Brain pericyte (primary cell): ENCODE data around the gene CHST10.
"Not testable (repeated sequence)": the region's sequence is repeated elsewhere in the genome, so short reads cannot be mapped to it uniquely, and the experiment has no call there.

Source experiments
- DNase-seq: peaks from one replicate; pipeline ENCODE4 v3.0.0-alpha.2; 2012; ENCODE audit warnings: low read depth, low spot score

CHST10 gene, protein sequence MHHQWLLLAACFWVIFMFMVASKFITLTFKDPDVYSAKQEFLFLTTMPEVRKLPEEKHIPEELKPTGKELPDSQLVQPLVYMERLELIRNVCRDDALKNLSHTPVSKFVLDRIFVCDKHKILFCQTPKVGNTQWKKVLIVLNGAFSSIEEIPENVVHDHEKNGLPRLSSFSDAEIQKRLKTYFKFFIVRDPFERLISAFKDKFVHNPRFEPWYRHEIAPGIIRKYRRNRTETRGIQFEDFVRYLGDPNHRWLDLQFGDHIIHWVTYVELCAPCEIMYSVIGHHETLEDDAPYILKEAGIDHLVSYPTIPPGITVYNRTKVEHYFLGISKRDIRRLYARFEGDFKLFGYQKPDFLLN

DNA sequence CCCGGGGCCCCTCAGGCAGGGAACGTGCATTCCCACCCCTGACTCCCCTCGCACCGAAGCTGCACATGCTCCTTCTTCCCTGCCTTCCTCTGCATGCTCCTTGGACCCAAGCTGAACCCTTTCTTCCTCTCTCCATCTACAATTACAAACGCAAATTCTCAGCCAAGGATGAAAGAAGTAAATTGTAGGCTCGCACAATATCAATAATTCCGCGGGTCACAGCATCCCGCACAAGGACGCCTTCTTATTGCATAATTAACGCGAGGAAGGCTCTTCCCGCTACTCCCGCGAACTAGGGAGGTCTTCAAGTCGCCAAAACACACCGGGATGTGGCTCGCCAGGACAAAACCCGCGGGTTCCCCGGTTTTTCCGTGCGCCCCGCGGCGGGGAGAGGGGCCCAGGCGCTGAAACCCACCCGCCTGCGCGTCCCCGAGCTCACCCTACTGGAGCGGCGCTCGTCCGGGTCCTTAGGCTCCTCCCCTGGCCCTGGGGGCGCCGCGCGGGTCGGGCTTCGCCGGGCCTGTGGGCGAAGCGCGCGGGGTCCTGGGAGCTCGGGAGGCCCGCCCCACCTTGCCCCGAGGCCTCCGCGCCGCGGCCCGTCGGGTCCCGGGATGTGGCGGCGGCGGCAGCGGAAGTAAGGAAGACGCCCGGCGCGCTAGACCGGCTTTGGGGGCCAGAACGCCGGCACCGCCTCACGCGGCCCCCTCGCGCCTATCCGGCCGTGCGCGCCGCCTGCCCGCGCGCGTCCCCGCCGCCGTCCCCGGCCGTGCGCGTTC, at the start of gene CHST10:
CHST10 (minus strand) TSS at position 734 of the 776 bp plus-strand sequence. CDS start 10,993 bp downstream, outside the sequence.
- DNase-seq = no peak

DNA sequence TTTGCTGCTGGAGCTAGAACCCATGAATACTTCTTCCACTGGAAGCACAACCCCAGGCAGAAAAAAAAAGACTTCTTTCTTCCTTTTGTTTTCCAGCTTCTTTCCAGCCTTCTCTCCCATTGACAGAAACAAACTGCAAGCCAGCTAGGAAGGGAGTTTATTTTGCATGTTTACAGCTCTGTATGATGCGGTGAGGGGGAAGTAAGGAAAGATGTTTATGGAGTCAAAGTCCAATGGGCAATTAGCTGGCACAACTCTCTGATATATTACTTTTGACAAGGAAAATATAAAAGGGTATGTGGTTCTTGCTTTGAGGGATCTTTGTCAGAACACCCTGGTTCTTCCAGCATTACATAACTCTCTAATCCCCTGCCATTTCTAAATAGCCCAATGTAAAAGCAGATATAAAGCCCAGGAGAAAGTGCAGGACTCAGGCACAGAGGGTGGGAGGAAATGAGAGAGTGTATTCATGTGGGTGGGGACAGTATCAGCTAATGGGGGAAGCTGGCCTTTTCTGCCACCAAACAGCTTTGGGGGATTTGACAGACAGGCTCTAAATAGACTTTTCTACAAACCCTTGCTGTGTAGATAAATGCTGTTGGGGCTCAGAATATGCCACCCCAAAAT, 43.5 kb upstream of the CHST10 start:
- DNase-seq = no peak

DNA sequence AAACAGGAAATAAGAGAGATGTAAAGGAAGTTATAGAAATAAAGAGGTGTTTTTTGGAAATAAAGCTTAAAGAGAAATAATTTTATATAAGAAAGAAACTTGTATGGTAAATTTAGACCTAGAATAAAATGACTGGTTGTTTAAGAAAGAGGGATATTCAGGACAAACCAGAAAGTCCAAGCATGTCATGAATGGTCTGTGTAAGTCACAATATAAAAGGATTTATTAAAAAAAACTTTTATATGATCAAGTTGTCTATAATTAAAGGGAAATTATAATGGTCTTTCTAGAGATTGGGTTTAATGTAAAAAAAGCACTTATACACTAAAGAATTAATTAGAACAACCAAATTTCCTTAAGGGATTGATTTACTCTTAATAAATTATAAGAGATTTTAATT, 38.9 kb upstream of the CHST10 start:
- not testable (repeated sequence) for DNase-seq

DNA sequence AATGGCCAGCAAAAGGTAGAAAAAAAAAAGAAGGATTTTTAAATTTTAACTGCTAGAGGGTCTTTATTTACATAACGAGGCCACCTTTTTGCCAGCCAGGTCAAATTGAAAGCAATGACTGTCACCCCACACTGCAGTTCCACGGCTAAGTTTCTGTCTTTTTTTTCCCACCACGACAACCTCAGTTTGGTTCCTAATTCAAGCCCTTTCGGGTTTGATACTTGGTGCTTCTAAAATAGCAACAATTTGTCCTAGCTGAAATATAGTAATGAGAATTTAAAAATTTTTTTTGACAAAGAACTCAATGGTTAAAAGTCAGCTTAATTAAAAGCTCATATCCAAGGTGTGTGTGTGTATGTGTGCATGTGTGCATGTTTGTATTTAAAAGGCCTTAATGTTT, 36.4 kb upstream of the CHST10 start:
- DNase-seq = no peak

DNA sequence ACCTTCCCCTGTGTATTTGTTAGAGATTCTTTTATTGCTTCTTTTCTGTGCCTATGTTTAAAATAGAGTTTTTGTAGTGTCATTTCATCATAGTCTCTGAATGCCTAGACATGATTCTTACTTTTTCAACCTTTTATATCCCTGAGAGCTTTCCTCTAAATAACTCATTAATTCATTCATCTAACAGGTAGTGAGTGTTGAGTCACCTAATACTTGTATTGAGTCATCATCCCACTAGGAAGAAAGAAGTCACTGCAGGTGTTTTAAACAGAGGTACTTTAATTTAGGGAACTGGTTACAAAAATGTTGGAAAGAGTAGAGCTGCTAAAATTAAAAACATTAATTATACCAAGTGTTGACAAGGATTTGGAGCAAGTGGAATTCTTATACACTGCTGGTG, 34.3 kb upstream of the CHST10 start:
- no peak for DNase-seq

DNA sequence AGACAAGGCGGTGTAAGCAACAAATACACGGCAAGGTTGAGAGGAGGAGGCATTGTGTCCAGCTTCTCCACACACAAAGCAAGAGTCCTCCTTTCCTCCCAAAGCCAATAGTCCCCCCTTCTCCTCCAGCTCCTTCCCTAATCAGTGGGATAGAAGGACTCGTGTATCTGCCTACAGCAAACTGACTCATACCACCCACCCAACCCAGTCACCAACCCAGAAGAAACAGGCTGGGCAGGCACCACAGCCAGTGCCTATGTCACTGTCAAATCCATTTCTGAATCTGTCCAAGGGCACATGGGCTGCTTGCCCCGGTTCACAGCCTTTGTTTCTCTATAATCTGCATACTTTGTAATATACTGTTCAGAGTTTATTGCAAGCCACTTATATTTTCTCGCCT, 33.6 kb upstream of the CHST10 start:
- no peak for DNase-seq

DNA sequence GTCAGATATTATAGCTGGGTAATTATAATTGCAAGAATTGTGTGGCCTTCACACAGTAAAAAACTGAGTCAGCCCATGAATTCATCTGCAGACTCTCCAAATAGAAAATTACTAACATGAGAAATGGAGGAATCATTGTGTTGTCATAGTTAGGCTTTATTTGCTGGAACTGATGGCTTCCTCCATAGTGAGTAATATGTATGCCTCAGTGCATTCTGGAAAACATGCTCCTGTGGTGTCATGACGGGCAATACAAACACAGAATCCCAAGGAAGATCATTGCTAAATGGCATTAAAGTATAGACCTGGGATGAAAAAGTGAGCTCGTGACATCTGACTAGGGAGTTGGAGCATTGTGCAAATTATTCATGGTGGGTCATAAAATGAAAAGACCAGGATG, 29.2 kb upstream of the CHST10 start:
- no peak for DNase-seq

DNA sequence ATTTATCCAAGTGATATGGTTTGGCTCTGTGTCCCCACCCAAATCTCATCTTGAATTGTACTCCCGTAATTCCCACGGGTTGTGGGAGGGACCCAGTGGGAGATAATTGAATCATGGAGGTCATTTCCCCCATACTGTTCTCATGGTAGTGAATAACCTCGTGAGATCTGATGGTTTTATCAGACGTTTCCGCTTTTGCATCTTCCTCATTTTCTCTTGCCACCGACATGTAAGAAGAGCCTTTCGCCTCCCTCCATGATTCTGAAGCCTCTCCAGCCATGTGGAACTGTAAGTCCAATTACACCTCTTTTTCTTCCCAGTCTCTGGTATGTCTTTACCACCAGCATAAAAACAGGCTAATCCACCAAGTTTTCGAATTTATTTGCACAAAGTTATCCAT, 20.3 kb upstream of the CHST10 start:
- DNase-seq = no peak

DNA sequence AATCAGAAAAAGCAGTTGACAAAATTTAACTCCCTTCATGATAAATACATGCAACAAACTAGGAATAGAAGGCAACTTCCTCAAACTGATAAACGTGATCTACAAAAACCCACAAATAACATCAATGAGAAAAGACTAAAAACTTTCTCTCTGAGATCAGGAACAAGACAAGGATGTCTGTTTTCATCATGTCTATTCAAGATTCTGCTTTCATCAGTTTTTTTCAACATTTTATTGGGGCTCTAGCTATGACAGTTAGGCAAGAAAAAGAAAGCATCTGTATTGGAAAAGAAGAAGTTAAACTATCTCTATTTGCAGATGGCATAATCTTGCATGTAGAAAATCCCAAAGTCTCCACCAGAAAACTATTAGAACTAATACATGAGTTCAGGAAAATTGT, 12.3 kb upstream of the CHST10 start:
- no peak for DNase-seq

DNA sequence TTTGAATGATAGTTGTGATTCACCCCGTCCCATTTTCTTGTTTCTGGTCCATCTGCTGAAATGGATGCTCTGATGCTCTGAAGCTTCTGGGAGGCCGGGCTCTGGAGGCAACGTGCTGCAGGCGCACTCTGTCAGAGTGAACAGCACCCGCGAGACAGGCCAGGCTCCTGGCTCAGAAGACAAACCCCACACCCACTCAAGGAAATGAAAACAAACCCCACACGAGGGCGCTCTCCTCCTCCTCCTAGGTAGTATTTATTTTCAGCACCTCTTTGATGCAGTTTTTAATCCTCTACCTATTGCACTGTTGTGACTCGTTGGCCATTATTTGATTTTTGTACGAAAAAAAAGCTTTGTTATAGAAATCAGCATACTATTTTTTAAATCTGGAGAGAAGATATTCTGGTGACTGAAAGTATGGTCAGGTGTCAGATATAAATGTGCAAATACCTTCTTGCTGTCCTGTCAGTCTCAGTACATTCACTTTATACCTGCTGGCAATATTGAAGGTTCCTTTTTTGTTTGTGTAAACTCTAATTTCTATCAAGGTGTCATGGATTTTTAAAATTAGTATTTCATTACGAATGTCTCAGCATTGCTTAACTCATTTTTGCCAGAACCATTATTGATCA, 10.3 kb upstream of the CHST10 start:
- DNase-seq = no peak

DNA sequence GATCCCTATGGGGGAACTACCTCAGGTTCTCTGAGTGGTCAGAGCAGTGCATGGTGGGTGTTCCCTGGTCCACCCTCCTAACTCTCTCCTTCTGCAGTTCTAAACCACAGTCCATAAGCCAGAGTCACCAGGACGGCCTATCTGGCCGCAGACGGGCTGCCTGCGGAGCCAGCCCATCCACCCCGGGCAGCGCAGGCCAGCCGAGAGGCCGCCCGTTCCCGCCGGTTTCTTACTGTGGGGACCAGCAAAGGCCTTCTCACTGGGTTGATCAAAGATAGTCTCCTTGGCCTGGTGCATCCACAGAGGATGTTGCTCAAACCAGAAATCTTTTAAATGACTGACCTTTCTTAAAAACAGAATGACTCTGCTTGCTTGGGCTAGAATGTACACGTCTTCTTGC, 9.6 kb upstream of the CHST10 start:
- DNase-seq = no peak

DNA sequence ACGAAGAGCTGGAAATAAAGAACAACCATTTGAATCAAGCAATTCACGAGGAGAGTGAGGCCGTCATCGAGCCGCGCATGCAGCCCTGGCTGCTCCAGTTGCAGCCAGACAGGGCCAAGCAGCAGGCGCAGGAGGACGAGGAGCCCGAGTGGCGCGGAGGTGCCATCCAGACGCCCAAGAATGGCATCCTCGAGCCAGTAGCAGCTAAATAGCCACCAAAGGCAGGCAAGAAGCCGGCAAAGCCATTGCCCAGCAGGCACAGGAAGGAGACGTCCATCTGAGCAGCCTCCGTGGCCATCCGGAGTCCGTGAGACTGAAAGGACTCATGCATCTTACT, 8.9 kb upstream of the CHST10 start:
- DNase-seq = no peak

DNA sequence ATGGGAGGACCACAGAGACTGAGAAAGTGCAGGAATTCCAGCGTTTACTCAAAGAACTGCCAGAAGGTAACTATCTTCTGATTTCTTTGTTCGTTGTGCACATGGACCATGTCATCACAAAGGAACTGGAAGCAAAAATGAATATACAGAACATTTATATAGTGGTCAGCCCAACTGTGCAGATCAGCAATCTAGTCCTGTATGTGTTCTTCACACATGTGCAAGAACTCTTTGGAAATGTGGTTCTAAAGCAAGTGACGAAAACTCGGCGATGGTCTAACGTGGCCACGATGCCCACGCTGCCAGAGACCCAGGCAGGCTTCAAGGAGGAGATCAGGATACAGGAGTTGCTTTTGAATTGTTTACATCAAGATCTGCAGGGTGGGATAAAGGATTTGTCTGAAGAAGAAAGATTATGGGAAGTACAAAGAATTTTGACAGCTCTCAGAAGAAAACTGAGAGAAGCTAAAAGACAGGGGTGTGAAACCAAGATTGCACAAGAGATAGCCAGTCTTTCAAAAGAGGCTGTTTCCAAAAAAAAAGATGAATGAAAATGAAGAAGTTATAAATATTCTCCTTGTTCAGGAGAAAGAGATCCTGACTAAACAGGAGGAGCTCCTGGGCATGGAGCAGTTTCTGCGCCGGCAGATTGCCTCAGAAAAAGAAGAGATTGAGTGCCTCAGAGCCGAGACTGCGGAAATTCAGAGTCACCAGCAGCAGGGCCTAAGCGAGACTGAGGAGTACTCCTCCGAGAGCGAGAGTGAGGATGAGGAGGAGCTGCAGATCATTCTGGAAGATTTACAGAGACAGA, 8.3 kb upstream of the CHST10 start:
- no peak for DNase-seq

DNA sequence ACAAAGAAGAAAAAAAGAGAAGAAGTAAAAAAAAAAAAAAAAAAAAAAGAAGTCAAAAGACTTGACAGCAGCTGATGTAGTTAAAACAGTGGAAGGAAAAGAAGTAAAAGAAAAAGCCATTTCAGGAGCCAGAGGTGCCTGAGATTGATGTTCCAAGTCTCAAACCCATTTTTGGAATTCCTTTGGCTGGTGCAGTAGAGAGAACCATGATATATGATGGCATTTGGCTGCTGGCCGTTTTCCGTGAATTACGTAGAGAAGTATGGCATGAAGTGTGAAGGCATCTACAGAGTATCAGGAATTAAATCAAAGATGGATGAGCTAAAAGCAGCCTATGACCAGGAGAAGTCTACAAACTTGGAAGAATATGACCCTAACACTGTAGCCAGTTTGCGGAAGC, 7.6 kb upstream of the CHST10 start:
- no peak for DNase-seq

DNA sequence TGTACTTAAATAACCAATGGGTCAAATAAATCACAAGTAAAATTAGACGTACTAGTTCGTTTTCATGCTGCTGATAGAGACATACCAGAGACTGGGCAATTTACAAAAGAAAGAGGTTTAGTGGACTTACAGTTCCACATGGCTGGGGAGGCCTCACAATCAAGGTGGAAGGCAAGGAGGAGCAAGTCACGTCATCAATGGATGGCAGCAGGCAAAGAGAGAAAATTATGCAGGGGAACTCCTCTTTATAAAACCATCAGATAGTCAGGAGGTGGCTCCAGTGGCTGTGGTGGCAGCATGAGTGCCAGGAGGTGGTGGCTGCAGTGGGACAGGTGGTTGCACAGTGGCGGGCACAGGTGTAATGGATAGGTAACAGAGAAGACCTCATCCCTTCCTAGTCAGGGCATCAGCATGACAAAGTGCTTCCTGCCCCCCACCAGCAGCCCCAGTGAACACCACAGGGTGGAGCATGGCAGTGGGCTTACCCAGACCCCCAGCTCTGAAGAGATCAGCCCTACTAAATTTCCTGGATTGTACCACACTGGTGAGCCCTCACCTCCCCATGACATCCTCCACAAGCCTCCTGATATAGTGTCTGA, 6.9 kb upstream of the CHST10 start:
- DNase-seq = no peak

DNA sequence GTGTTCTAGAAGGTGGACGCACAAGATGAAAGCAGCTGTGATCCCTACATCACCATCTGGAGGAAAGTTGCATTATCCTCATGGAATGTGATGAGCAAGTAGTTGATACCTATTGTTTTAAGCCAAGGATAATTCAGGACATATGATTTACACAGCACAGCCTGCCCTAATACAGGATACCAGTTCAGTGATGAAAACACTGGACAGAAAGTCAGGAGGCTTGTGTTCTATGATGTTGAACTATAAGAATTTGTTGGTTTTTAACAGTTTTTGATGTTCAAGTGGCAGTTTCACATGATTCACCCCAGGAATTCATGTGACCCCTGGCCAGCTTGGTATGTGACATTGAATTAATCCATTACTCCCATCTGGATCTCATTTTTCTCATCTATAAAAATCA, 6.2 kb upstream of the CHST10 start:
- no peak for DNase-seq

DNA sequence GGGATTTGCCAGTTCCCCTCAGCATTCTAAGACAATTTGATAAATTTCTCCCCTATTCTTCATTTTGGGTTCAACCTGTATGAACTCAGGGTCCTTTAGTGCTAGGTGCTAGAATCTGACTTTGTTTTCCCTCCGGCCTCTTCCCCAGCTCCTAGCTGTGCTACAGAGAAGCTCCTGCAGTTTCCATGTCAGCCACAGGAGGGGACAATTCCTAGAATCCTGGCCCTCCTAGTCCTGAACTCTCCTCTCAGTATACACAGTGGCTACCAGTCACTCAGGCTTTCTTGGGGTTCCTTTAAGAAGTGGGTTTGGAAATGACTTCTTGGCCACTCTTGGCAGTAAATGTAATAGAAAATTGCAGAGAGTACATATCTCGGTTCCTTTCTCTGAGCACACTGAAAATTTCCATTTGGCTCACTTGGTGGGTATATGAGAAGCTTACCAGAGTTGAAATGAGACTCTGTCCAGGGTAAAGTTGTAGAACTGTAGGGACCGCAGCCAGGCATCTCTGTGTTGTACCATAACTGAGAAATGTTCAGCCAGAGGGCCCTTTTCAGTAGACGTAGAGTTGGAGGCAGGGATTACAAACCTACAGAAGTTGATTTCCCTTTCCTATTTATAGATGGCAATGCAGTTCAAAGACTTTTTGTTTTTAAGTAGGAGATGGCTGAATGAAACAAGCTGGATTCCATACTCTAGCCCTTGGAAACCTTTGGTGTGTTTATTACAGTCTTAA, 5.0 kb upstream of the CHST10 start:
- DNase-seq = no peak

DNA sequence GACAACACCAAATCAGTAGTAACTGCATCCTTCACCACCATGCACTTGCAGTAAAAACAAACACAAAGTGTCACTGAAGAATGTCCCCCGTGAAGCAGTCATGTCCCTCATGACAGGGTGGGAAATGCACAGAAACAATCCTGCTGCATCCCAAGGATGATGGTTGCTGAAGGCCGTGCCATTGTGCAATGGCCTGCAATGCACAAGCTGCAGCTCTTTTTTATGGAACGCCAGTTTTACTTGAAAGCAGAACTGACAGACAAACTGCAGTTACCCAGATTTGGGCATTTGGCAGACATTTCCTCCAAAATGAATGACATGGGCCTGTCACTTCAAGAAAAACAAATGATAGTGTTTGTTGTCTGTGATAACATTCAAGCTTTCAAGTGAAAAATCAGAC, 2.4 kb upstream of the CHST10 start:
- no peak for DNase-seq

DNA sequence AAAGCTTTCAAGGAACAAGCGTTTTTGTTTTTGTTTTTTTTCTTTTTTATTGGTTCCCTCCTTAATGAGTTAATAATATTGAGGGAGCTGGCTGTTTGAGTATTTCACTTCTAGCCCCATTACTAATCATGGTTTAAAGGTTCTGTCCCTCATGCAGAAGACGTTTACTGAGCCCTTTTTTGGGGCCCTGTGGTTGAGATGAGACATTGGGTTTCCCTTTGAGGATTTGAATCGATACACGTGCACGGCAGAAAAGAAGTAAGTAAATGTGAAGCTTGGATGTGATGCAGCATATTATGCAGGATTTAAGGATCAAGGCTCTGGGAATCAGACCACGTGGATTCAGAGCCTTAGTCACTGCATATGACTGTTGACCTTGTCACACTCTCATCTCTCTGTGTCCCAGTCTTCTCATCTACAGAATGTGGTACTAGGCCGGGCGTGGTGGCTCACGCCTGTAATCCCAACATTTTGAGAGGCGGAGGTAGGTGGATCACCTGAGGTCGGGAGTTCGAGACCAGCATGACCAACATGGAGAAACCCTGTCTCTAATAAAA, 1.0 kb upstream of the CHST10 start:
- DNase-seq = no peak

DNA sequence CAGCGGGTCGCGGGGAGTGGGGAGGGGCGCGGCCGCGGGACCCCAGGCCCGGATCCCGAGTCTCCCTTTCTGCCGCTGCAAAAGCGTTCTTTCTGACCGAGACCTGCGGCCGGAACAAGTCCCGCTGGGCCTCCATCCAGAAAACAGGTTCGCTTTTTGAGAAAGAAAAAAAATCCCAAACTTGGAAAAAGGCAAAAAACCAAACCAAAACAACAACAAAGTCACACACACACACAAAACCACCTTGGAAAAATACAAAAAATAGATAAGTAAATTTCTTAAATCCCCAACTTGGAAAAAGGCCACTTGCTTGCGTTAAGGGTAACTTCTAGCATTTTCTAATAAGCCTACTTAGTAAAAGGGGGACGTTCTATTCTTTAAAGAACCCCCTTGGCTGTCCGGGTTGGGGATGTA, 250 bp upstream of the CHST10 start:
- DNase-seq = no peak
